Measurements from ENCODE around the gene LY9.

LY9 gene

GRCh38 chr1:160756849-160757201, 39.1 kb upstream of the LY9 start:
- H3K27me3 ChIP-seq: 0 out of 2 replicates have a peak, but pooled peaks cover 2% of the 10 kb centered on the region
- no peak overlapping the region for H3K4me3 ChIP-seq (ENCODE audit: low read depth, low read length)
- H3K9me3 ChIP-seq: no peaks in the 10 kb centered on the region
- no peaks in the 10 kb centered on the region for H3K4me1 ChIP-seq
- no peaks in the 10 kb centered on the region for H3K36me3 ChIP-seq
- TF ChIP-seq CTCF (IDR thresholded peaks at IDR 0.05; ENCODE audit: low read depth, low read length): no peak
- no peak for DNase-seq

- TF ChIP-seq CTCF (IDR thresholded peaks at IDR 0.05; ENCODE audit: low read depth, low read length): no peak
- Histone ChIP-seq H3K9me3 (no peaks in the 10 kb centered on the region), H3K27me3 (no peaks in the 10 kb centered on the region), H3K36me3 (no peaks in the 10 kb centered on the region), H3K4me1 (no peaks in the 10 kb centered on the region), H3K4me3 (ENCODE audit: low read depth, low read length) (no peak overlapping the region)
- DNase-seq: no peak
Measured at GRCh38 chr1:160758521-160758920, 37.5 kb upstream of the LY9 start.

- Histone ChIP-seq H3K36me3 (no peaks in the 10 kb centered on the region), H3K4me1 (no peaks in the 10 kb centered on the region), H3K4me3 (ENCODE audit: low read depth, low read length) (no peak overlapping the region), H3K9me3 (no peaks in the 10 kb centered on the region), H3K27me3 (no peaks in the 10 kb centered on the region)
- no peak for DNase-seq
- no peak for TF ChIP-seq CTCF (IDR thresholded peaks at IDR 0.05; ENCODE audit: low read depth, low read length)
Measured at GRCh38 chr1:160759740-160760139, 36.2 kb upstream of the LY9 start.

- Histone ChIP-seq H3K27me3 (no peaks in the 10 kb centered on the region), H3K4me3 (ENCODE audit: low read depth, low read length) (no peak overlapping the region), H3K4me1 (no peaks in the 10 kb centered on the region), H3K9me3 (no peaks in the 10 kb centered on the region), H3K36me3 (no peaks in the 10 kb centered on the region)
- no peak for TF ChIP-seq CTCF (IDR thresholded peaks at IDR 0.05; ENCODE audit: low read depth, low read length)
- no peak for DNase-seq
Measured at GRCh38 chr1:160761046-160761445, 34.9 kb upstream of the LY9 start.

- no peak for DNase-seq
- no peaks in the 10 kb centered on the region for H3K9me3 ChIP-seq
- no peak for TF ChIP-seq CTCF (IDR thresholded peaks at IDR 0.05; ENCODE audit: low read depth, low read length)
Measured at GRCh38 chr1:160761886-160762285, 34.1 kb upstream of the LY9 start.

GRCh38 chr1:160763993-160764392, 32.0 kb upstream of the LY9 start:
- Histone ChIP-seq H3K27me3 (no peaks in the 10 kb centered on the region), H3K4me3 (ENCODE audit: low read depth, low read length) (no peak overlapping the region), H3K36me3 (no peaks in the 10 kb centered on the region), H3K9me3 (no peaks in the 10 kb centered on the region), H3K4me1 (no peaks in the 10 kb centered on the region)
- no peak for TF ChIP-seq CTCF (IDR thresholded peaks at IDR 0.05; ENCODE audit: low read depth, low read length)
- DNase-seq: no peak

More at GRCh38 chr1:160761886-160762285, 34.1 kb upstream of the LY9 start:
- no peaks in the 10 kb centered on the region for H3K36me3 ChIP-seq
- no peak overlapping the region for H3K4me3 ChIP-seq (ENCODE audit: low read depth, low read length)
- H3K4me1 ChIP-seq: no peaks in the 10 kb centered on the region
- no peaks in the 10 kb centered on the region for H3K27me3 ChIP-seq
